MM.1S (cell line): ENCODE data around the gene ANKZF1.

ENCODE experiments used
- DNase-seq: peaks from one replicate; pipeline ENCODE4 v3.0.0-alpha.2; 2015
- H2AFZ ChIP-seq: fragments of 300-600 bp; sonication (generic); 2 replicates; pipeline ENCODE4 v1.6.0; 2016; ENCODE audit warnings: antibody characterized with exemption, low read length
- H3F3A ChIP-seq: fragments of 300-600 bp; sonication (generic); 2 replicates; pipeline ENCODE4 v1.6.1; 2016; ENCODE audit warnings: mild to moderate bottlenecking, antibody characterized with exemption, low read length, moderate library complexity, mixed read lengths; ENCODE audit not compliant: insufficient read depth
- H3K27ac ChIP-seq: fragments of 300-600 bp; sonication (generic); 2 replicates; pipeline ENCODE4 v1.5.1; 2016; ENCODE audit warnings: mild to moderate bottlenecking, low read length
- H3K27me3 ChIP-seq: fragments of 300-600 bp; sonication (generic); replicated peaks from 2 replicates; pipeline ENCODE4 v1.6.0; 2016; ENCODE audit warnings: low read length; ENCODE audit not compliant: insufficient read depth
- H3K36me3 ChIP-seq: fragments of 300-600 bp; sonication (generic); replicated peaks from 2 replicates; pipeline ENCODE4 v1.6.1; 2016; ENCODE audit warnings: mild to moderate bottlenecking, low read length, mixed read lengths; ENCODE audit not compliant: insufficient read depth
- H3K4me1 ChIP-seq: fragments of 300-600 bp; sonication (generic); 2 replicates; pipeline ENCODE4 v1.6.1; 2016; ENCODE audit warnings: low read length, mixed read lengths
- H3K4me2 ChIP-seq: fragments of 300-600 bp; sonication (generic); 2 replicates; pipeline ENCODE4 v1.6.0; 2016; ENCODE audit warnings: low read depth, low read length
- H3K4me3 ChIP-seq: fragments of 300-600 bp; sonication (generic); 2 replicates; pipeline ENCODE4 v1.5.1; 2016; ENCODE audit warnings: low read length, mixed read lengths
- H3K79me2 ChIP-seq: fragments of 300-600 bp; sonication (generic); 2 replicates; pipeline ENCODE4 v1.6.1; 2016; ENCODE audit warnings: mixed run types, low read length, mixed read lengths
- H3K9ac ChIP-seq: fragments of 300-600 bp; sonication (generic); 2 replicates; pipeline ENCODE4 v1.6.1; 2016; ENCODE audit warnings: low read length, mixed read lengths
- H3K9me2 ChIP-seq: fragments of 300-600 bp; sonication (generic); replicated peaks from 2 replicates; pipeline ENCODE4 v1.6.1; 2016; ENCODE audit warnings: mild to moderate bottlenecking, low read length, mixed read lengths; ENCODE audit not compliant: insufficient read depth
- H3K9me3 ChIP-seq: fragments of 300-600 bp; sonication (generic); replicated peaks from 2 replicates; pipeline ENCODE4 v1.6.1; 2016; ENCODE audit warnings: mild to moderate bottlenecking, low read length, mixed read lengths; ENCODE audit not compliant: insufficient read depth
- H4K20me1 ChIP-seq: fragments of 300-600 bp; sonication (generic); 2 replicates; pipeline ENCODE4 v1.6.1; 2016; ENCODE audit warnings: mild to moderate bottlenecking, low read length, moderate library complexity, mixed read lengths; ENCODE audit not compliant: insufficient read depth
- CTCF ChIP-seq: fragments of 300-600 bp; sonication (generic); IDR thresholded peaks from 2 replicates; pipeline ENCODE4 v1.5.1; 2016; ENCODE audit warnings: antibody characterized with exemption, low read length, mixed read lengths
- EZH2 ChIP-seq: fragments of 300-600 bp; sonication (generic); optimal IDR thresholded peaks from 2 replicates; pipeline ENCODE3; 2017; ENCODE audit warnings: low read depth, mild to moderate bottlenecking, antibody characterized with exemption, low read length, mixed read lengths
- EZH2phosphoT487 ChIP-seq: fragments of 300-600 bp; sonication (generic); IDR thresholded peaks from 2 replicates; pipeline ENCODE4 v1.6.1; 2018; ENCODE audit warnings: antibody characterized with exemption, low read length

ANKZF1 gene

GRCh38 chr2:219284501-219285372, 55.1 kb downstream of the ANKZF1 start:
- Histone ChIP-seq H3K4me3 (no peak overlapping the region), H3K4me1 (peaks cover 5% of the 10 kb centered on the region), H3K9me3 (no peaks in the 10 kb centered on the region), H3K9me2 (no peaks in the 10 kb centered on the region), H3K27me3 (0 out of 2 replicates have a peak, but pooled peaks cover 4% of the 10 kb centered on the region), H3K36me3 (no peaks in the 10 kb centered on the region), H3K79me2 (peaks cover 10% of the 10 kb centered on the region), H3K9ac (no peak overlapping the region), H3F3A (0 out of 2 replicates have a peak, but pooled peaks cover 5% of the 10 kb centered on the region), H2AFZ (no peak overlapping the region), H3K4me2 (no peak overlapping the region), H4K20me1 (no peaks in the 10 kb centered on the region), H3K27ac (no peak overlapping the region)
- DNase-seq: no peak
- no peak for TF ChIP-seq CTCF
- TF ChIP-seq EZH2phosphoT487: no peak
- no peak for TF ChIP-seq EZH2

GRCh38 chr2:219285373-219285735, 55.7 kb downstream of the ANKZF1 start:
- H3K27me3 ChIP-seq: 0 out of 2 replicates have a peak, but pooled peaks cover 8% of the 10 kb centered on the region
- no peaks in the 10 kb centered on the region for H3K9me2 ChIP-seq
- H3K79me2 ChIP-seq: peaks cover 4% of the 10 kb centered on the region
- peaks cover under 1% of the 10 kb centered on the region for H3K4me1 ChIP-seq
- H3K36me3 ChIP-seq: no peaks in the 10 kb centered on the region
- H4K20me1 ChIP-seq: no peaks in the 10 kb centered on the region
- no peak overlapping the region for H3K4me2 ChIP-seq
- TF ChIP-seq CTCF: no peak
- TF ChIP-seq EZH2phosphoT487: no peak
- TF ChIP-seq EZH2: no peak
- no peak overlapping the region for H3K27ac ChIP-seq
- DNase-seq: no peak
- no peak overlapping the region for H3K4me3 ChIP-seq
- no peak overlapping the region for H2AFZ ChIP-seq
- no peak overlapping the region for H3K9ac ChIP-seq
- H3K9me3 ChIP-seq: no peaks in the 10 kb centered on the region
- no peaks in the 10 kb centered on the region for H3F3A ChIP-seq

GRCh38 chr2:219285894-219286425, 56.4 kb downstream of the ANKZF1 start:
- Histone ChIP-seq H3K9me2 (no peaks in the 10 kb centered on the region), H3K4me2 (no peak overlapping the region)
- no peak for DNase-seq

More at GRCh38 chr2:219285894-219286425, 56.4 kb downstream of the ANKZF1 start:
- Histone ChIP-seq H3K4me1 (no peaks in the 10 kb centered on the region), H3K79me2 (no peaks in the 10 kb centered on the region), H3K36me3 (no peaks in the 10 kb centered on the region), H3K27ac (no peak overlapping the region), H3F3A (no peaks in the 10 kb centered on the region), H3K4me3 (no peak overlapping the region), H3K9ac (no peak overlapping the region), H2AFZ (no peak overlapping the region), H3K27me3 (0 out of 2 replicates have a peak, but pooled peaks cover 8% of the 10 kb centered on the region), H3K9me3 (no peaks in the 10 kb centered on the region), H4K20me1 (no peaks in the 10 kb centered on the region)
- TF ChIP-seq CTCF: no peak
- no peak for TF ChIP-seq EZH2phosphoT487
- no peak for TF ChIP-seq EZH2
